Tibial artery (tissue), 4 donors: Measurements from ENCODE around the gene NEDD4L.

Experiments
- DNase-seq, 2 donors: peaks; one replicate each; pipeline ENCODE4 v3.0.0-alpha.2; 2019
- H3K27ac ChIP-seq, 2 donors: fragments of 200-600 bp; sonication (generic) in 1 of 2; 1 replicate in 1 of 2; 2 replicates in 1 of 2; pipeline ENCODE4 v1.5.1; 2018 to 2019; ENCODE audit warnings: mild to moderate bottlenecking in 1 of 2
- H3K27me3 ChIP-seq, 2 donors: fragments of 200-600 bp; sonication (generic) in 1 of 2; one replicate each; pipeline versions ENCODE4 v1.5.1 to v1.6.0; 2016 to 2019
- H3K36me3 ChIP-seq, 3 donors: fragments of 200-600 bp; sonication (generic) in 2 of 3; one replicate each; pipeline ENCODE4 v1.5.1; 2016 to 2019; ENCODE audit warnings: mild to moderate bottlenecking in 2 of 3
- H3K4me1 ChIP-seq, 4 donors: fragments of 200-600 bp; sonication (generic) in 2 of 4; 1 replicate in 3 of 4; 2 replicates in 1 of 4; pipeline ENCODE4 v1.5.1; 2016 to 2019
- H3K4me3 ChIP-seq, 2 donors: fragments of 200-600 bp; sonication (generic) in 1 of 2; 1 replicate in 1 of 2; 2 replicates in 1 of 2; pipeline ENCODE4 v1.5.1; 2018 to 2019; ENCODE audit warnings: mild to moderate bottlenecking in 2 of 2
- H3K9me3 ChIP-seq, 3 donors: fragments of 200-600 bp; sonication (generic) in 1 of 3; one replicate each; pipeline ENCODE4 v1.5.1; 2016 to 2019
- intact Hi-C: fragments of 100-400 bp; cut with DNase I; formaldehyde crosslinking; loops from one replicate; pipeline ENCODE4 v1.15.0; 2023; ENCODE audit warnings: low total_unique reads
- TF ChIP-seq, protein P1 (sequence below), 2 experiments: fragments of 200-600 bp in 1 of 2; fragments of 450-650 bp in 1 of 2; IDR thresholded peaks; one replicate each; pipeline ENCODE4 v1.5.1; 2017 to 2019; ENCODE audit warnings: antibody characterized with exemption in 2 of 2, mild to moderate bottlenecking in 1 of 2, moderate library complexity in 1 of 2

NEDD4L gene

GRCh38 chr18:58125756-58126155 is 81.7 kb downstream of the NEDD4L start:
- no peaks in the 10 kb centered on the region for H3K27me3 ChIP-seq
- TF ChIP-seq, protein P1, sequence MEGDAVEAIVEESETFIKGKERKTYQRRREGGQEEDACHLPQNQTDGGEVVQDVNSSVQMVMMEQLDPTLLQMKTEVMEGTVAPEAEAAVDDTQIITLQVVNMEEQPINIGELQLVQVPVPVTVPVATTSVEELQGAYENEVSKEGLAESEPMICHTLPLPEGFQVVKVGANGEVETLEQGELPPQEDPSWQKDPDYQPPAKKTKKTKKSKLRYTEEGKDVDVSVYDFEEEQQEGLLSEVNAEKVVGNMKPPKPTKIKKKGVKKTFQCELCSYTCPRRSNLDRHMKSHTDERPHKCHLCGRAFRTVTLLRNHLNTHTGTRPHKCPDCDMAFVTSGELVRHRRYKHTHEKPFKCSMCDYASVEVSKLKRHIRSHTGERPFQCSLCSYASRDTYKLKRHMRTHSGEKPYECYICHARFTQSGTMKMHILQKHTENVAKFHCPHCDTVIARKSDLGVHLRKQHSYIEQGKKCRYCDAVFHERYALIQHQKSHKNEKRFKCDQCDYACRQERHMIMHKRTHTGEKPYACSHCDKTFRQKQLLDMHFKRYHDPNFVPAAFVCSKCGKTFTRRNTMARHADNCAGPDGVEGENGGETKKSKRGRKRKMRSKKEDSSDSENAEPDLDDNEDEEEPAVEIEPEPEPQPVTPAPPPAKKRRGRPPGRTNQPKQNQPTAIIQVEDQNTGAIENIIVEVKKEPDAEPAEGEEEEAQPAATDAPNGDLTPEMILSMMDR (IDR thresholded peaks at IDR 0.05), result no peak
- H3K4me1 ChIP-seq, result no peaks in the 10 kb centered on the region
- H3K9me3 ChIP-seq, result no peaks in the 10 kb centered on the region
- no peak overlapping the region for H3K27ac ChIP-seq
- H3K36me3 ChIP-seq, result no peaks in the 10 kb centered on the region
- no peak overlapping the region for H3K4me3 ChIP-seq
- intact Hi-C loops, result loop anchor here (5.0 kb wide), 1 partner anchor 248 kb away; no protein-coding TSS in a partner anchor
- no peak for DNase-seq

GRCh38 chr18:58128381-58129374 is 84.7 kb downstream of the NEDD4L start:
- Histone ChIP-seq H3K27me3 (no peaks in the 10 kb centered on the region), H3K36me3 (no peaks in the 10 kb centered on the region), H3K9me3 (no peaks in the 10 kb centered on the region), H3K27ac (no peak overlapping the region), H3K4me3 (no peak overlapping the region), H3K4me1 (no peaks in the 10 kb centered on the region)
- no peak for DNase-seq
- TF ChIP-seq, protein P1 (IDR thresholded peaks at IDR 0.05), result no peak
- intact Hi-C loops, result loop anchor here (5.0 kb wide), 1 partner anchor 251 kb away; no protein-coding TSS in a partner anchor

DNA sequence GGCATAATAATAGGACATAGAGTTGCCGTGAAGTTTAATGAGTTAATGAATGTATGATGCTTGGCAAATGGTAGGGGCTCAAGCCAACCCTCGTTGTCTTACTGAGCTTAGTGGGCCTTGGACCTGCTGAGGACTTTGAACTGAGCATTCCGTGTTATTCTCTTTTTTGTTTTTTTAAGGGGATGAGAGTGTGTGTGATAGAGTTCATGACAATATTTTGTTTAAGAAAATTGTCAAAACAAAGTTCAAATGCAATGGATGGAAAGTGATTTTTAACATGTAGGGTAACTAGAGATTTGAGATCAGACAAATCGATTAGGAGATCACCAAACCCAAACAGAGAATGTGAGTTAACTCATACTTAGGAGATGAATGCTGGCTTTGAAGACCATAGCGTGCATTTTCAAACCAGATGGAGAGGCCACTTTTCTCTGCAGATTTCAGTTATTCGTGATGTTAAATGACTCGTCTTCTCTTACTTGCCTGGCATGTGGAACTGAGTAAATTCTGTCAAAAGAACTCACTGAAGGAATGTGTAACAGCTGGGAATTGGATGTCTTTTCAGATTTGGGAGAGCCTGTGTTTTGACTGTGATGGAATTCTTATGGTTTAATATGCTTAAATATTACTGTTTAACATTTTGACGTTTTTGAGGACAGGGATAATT is 88.7 kb downstream of the NEDD4L start:
- Histone ChIP-seq H3K9me3 (no peaks in the 10 kb centered on the region), H3K4me3 (no peak overlapping the region), H3K27me3 (no peaks in the 10 kb centered on the region), H3K27ac (no peak overlapping the region), H3K4me1 (no peaks in the 10 kb centered on the region), H3K36me3 (no peaks in the 10 kb centered on the region)
- no peak for DNase-seq
- TF ChIP-seq, protein P1 (IDR thresholded peaks at IDR 0.05), result no peak
- intact Hi-C loops, result no loop called here

GRCh38 chr18:58135183-58135641 is 91.2 kb downstream of the NEDD4L start:
- TF ChIP-seq, protein P1 (IDR thresholded peaks at IDR 0.05), result no peak
- intact Hi-C loops, result no loop called here
- Histone ChIP-seq H3K4me1 (no peaks in the 10 kb centered on the region), H3K27me3 (no peaks in the 10 kb centered on the region), H3K36me3 (no peaks in the 10 kb centered on the region), H3K9me3 (no peaks in the 10 kb centered on the region), H3K27ac (no peak overlapping the region), H3K4me3 (no peak overlapping the region)
- no peak for DNase-seq

DNA sequence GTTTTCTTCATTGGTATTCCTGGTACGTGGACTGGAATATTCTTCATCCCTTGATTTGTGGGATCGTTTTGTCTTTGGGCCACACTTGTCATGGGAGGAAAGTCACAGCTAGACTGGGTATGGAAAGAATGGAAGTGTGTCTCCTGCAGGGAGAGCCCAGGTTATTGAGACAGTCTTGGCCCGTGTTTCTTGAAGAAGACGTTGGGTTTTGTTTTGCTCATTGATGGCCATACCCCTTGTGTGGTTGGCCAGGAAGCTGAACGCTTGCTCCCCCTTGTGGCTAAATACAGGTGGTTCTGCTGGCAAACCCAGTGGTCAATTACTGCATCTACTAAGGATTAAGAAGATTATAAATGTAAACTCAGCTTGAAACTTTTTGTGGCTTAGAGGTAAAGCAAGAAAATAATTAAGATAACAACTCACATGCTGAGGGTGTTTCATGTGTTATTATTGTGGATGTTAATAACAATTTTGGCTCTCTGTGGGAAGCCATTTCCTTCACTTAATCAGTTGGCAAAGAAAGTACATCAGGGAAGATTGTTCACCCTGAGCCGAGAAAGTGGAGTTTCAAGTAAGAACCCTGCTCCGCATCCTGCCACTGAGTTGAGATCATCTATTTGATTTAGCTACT is 91.8 kb downstream of the NEDD4L start:
- Histone ChIP-seq H3K9me3 (no peaks in the 10 kb centered on the region), H3K4me1 (no peaks in the 10 kb centered on the region), H3K27ac (no peak overlapping the region), H3K4me3 (no peak overlapping the region), H3K36me3 (no peaks in the 10 kb centered on the region), H3K27me3 (no peaks in the 10 kb centered on the region)
- intact Hi-C loops, result no loop called here
- DNase-seq, result peak in 1 of 2 donors; percentile 31
- TF ChIP-seq, protein P1 (IDR thresholded peaks at IDR 0.05), result peak; percentile 46 to 58
